ENCODE results near the gene KLRK1.
A peak's percentile ranks its signal among the peaks of the same experiment; 100 is the strongest.
"Not testable (repeated sequence)": the region's sequence is repeated elsewhere in the genome, so short reads cannot be mapped to it uniquely, and the experiment has no call there.

The KLRK1 gene

DNA sequence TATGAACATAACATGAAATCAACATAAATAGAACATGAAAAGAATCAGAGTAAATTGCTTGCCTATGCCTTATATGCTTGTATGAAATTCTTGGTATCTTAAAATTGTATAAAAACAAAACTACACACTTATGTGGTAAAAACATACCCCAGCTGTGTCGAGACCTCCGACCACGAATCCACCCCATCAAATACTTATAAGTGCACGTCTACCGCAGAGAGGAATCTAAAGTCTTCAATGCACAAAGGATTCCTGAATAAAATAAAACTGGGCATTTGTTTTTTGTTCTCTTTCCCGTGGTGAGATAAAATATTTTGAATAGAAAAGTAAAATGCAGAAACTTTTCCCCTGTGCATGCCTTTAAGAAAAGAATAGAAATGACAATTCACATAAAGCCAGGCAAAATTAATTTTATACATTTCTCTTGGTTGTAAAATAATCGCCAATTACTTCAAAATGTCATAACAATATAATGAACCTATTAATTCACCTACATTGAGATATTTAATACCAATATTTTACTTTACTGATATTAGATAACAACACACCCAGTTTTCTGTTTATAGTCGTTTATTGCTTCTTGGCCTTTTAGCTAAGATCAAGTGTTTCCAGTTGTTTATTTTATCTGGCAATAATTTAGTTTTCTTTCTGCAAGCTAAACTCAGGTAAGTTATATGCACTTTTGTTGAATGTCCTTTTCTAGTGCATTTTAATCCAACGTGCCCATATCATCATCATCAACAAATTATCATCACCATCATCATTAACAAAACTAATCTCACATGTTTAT lies 1.0 kb downstream of the KLRK1 start:
- no peak for DNase-seq (ENCODE audit: low read depth)

DNA sequence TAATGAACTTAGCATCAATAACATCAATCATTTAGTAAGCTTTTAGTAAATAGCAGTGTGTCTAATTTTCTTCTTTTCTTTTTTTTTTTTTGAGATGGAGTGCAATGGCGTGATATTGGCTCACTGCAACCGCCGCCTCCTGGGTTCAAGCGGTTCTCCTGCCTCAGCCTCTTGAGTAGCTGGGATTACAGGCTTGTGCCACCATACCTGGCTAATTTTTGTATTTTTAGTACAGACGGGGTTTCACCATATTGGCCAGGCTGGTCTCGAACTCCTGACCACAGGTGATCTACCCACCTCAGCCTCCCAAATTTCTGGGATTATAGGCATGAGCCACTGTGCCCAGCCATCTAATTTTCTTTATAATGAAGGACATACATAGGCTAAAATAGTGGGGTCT lies 2.3 kb downstream of the KLRK1 start:
- not testable (repeated sequence) for DNase-seq (ENCODE audit: low read depth)

DNA sequence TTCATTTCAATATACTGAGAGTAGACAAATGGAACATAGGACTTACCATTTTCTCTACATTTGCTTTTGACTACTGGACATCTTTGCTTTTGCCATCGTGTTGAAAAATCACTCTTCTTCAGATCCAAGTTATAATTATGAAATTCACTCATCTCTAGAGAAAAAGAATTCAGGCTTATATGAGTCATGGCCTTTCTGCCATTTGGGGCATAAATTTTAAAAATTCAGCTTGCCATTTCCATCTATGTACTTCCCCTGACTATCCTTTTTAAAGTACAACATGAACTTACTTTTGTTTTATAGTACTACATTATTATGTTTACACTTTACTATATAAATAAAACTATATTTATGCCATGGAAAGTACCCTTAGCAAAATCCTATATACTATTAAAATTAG lies 3.0 kb downstream of the KLRK1 start:
- no peak for DNase-seq (ENCODE audit: low read depth)

DNA sequence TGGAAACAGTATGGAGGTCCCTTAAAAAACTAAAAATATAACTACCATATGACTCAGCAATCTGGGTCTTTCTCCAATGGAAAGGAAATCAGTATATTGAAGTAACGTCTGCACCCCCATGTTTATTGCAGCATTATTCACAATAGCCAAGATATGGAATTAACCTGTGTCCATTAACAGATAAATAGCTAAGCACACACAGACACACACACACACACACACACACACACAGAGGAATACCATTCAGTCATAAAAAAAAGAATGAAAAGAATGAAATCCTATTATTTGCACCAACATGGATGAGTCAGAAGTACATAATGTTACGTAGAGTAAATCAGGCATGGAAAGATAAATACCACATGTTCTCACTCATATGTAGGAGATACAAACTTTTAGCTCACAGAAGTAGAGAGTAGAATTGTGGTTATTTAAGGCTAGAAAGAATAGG lies 4.7 kb downstream of the KLRK1 start:
- DNase-seq (ENCODE audit: low read depth), result peak; percentile 70

DNA sequence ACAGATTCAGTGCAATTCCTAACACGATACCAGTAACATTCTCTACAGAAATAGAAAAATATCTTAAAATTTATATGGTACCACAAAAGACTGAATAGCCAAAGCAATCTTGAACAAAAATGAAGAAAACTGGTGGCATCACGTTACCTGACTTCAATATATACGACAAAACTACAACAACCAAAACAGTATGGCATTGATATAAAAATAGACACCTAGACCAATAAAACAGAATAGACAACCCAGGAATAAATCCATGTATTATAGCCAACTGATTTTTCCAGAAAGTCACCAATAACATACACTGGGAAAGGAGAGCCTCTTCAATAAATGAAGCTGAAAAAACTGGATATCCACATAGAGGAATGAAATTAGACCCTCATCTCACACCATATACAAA lies 5.7 kb downstream of the KLRK1 start:
- DNase-seq (ENCODE audit: low read depth), result no peak

DNA sequence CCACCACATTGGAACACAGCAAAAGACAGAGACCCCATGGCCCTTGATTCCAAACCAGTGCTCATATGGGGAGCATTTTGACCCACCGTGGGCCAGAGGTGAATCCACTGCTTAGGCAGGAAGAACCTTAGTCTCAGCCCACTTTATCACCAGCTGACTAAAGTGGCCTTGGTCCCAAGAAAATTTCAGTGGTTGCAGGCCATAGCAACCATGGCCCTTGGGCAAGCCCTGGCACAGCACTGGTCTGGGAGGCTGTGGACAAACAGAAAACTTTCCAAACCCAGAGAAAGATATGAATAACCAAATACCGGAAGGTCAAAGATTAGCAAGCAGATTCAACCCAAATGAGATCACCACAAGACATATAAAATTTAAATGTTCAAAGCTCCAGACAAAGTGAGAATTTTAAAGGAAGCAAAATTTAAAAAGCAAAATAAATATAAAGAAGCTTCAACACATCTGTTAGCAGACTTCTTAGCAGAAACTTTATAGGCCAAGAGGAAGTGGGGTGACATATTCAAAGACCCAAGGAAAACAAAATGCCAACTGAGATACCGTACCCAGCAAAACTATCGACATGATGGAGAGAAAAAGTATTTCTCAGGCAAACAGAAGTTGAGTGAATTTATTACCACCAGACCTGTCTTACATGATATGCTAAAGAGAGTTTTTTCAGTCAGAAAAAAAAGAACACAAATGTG lies 7.8 kb downstream of the KLRK1 start:
- DNase-seq (ENCODE audit: low read depth), result no peak

DNA sequence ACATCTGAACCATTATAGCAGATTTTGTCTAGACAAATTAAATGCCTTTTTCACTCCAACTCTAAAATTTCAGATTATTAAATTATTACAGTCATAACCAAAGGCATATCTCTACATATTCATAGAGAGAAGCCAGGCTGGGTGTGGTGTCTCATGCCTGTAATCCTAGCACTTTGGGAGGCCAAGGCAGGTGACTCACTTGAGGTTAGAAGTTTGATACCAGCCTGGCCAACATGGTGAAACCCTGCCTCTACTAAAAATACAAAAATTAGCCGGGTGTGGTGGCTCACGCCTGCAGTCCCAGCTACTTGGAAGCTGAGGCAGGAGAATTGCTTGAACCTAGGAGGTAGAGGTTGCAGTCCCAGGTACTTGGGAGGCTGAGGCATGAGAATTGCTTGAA lies 11.1 kb downstream of the KLRK1 start:
- peak; percentile 32 for DNase-seq (ENCODE audit: low read depth)

DNA sequence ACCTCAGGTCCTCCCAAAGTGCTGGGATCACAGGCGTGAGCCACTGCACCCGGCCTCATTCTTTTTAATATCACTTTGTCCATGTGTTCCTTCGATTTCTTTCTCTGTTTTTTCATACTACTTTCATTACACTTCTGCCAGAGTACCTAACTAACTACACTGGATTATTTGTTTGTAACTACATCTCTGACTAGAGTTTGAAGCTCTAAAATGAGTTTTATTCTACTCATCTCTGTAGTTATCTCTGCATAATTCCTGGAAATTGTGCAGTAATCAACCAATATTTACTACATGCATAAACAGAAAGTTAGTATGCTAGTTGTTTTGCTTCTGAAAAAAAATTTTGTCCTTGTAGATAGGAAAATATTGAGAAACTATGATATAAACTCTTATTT lies 15.2 kb downstream of the KLRK1 start:
- DNase-seq (ENCODE audit: low read depth), result no peak

DNA sequence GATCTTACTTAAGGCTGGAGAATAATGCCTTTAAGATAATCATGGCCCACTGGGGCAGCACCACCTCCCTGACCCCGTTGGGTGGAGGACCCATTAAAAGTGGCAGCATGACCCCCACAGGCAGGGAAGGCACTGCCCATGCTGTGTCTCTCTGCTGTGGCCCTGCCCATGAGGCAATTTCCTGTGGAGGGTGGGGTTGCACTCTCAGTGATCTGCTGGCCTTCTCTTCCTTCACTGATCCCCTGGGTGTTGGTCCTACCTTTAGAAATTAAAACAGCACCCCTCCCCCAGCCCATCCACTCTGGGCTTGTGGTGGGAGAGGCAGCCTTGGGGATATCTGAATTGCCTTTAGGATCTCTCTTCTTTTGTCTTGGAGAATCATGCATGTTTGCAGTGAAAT lies 17.3 kb downstream of the KLRK1 start:
- no peak for DNase-seq (ENCODE audit: low read depth)

DNA sequence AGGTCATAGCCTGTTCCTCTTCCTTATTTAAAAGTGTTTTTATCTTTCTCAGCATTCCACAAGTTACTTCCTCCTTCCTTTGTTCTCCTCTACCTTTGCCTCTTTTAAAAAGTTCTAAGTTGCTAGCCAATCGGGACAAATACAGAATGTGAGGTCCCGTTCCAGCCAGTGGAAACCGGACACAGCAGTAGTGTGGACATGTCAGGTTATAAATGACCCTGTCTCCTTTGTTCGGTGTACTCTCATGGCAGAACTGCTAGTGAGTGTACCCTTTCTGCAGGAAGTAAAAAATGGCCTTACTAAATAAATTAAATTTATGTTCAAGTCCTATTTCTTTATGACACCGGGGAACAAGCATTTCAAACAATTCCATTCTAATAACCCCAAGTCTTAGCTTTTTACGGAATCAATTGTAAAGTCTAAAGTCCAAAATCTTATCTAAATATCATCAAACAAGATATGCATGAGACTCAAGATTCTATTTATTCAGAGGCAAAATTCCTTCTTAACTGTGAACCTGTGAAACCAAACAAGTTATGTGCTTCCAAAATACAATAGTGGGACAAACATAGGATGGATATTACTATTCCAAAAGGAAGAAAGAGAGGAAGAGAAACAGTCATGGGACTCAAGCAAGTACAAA lies 17.8 kb downstream of the KLRK1 start:
- not testable (repeated sequence) for DNase-seq (ENCODE audit: low read depth)

DNA sequence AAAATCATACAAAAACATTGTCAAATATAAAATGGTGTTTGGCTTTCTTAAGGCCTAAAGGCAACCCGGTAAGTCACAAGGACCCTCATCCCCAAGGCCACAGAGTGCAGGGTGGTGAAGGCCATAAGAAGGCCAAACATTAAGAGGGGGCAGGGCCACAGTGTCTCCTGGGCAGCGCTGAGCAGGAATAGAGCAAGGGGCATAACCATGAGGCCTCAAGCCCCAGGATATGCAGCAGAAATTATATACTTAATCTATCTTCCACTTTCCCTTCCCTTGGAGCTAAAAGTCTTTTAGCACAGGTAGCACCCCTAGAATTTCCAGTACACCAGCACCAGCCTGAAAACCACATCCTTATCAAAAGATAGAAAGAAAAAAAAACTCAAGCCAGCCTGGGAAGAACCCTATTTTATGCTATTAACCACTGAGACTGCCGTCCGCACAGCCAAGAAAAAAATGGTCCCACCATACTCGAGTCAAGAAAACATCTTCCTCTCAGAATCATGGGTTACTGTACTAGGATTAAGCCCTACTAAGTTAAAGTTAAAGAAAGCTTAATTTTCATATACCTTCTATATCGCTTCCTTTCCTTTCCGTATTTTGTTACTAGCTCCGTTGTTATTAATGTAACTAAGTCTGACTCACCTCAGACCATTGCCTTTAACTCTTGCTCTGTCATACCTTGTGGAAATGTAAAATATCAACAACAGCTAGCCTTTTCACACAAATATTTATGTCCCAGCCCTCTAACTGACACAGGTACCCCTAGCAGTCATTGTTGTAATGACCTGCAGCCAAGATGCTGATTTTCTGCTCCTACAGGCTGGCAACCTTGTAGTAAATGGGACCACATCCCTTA lies 20.1 kb downstream of the KLRK1 start:
- no peak for DNase-seq (ENCODE audit: low read depth)

DNA sequence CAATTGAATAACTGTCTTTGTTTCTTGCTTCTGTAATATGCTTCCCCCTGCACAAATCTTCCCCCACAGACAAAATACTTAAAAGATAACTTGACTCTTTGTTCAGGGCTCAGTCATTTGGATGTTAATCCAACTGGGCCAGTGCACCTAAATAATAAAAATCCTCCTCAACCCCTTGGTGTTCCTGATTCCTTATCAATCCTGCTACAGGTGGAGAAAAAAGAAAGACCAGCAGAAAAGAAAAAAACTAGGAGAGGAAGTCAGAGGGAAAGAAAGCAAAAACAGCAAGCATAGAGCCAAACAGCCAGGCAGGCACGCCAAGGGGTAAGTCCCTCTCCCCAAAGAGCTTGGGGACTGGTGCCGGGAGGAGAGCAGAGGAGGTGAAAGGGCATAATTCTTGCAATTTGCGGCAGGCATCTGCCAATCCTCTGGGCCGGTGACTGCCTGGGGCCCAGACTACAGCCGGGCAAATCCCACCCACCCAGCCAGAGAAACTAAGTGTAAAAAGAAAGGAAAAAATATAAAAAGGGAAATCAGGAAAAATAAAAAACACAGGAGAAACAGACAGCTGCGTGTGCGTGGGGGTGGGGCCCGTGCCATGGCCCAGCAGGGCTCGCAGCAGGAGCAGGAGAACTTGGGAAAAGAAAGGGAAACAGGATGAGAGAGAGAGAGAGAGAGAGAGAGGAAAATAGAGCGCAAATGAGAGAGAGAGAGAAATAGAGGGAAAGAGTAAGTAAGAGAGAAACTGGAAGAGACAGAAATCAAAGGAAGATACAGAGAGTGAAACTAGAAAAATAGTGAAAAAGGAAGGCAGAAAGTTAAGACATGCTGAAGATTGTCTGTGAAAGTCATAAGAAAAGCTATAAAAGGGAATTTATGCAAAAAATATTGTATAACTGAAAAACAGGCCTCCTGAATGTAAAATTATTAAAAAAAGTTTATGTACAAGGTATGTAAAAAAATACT lies 21.4 kb downstream of the KLRK1 start:
- DNase-seq (ENCODE audit: low read depth), result no peak

DNA sequence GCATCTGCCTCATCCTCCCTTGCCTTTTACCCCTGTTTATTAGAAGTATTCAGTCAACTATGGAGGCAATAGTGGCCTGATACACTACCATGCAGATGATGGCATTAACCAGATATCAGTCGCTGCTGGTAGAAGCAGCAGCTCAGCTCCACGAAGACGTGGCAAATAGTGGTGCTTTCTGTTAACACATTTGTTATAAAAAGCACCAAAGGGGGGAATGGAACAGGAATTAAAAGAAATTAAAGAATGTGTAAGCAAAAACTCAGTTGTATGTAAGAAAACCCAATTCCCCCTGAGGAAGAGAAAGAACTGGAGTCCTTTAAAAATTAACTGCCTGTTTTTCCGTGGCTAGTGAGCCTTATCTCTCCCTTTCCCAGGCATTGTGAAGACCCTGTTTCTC lies 22.1 kb downstream of the KLRK1 start:
- DNase-seq (ENCODE audit: low read depth), result not testable (repeated sequence)

DNA sequence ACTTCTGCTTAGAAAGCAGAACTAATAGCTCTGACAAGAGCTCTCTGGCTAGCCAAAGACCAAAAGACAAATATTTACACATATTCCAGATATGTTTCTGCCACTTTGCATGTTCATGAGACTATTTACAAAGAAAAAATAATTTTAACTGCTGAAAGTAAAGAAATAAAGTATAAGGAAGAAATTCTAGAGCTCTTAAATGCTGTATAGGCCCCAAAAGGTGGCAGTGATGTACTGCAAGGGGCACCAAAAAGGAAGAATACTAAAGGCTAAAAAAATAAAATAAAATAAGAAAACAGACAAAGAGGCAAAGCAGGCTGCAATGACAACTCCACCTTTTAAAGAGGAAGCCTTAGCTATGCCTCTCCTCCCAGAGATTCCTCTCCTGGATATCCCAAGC lies 23.0 kb downstream of the KLRK1 start:
- peak; percentile 67 for DNase-seq (ENCODE audit: low read depth)

DNA sequence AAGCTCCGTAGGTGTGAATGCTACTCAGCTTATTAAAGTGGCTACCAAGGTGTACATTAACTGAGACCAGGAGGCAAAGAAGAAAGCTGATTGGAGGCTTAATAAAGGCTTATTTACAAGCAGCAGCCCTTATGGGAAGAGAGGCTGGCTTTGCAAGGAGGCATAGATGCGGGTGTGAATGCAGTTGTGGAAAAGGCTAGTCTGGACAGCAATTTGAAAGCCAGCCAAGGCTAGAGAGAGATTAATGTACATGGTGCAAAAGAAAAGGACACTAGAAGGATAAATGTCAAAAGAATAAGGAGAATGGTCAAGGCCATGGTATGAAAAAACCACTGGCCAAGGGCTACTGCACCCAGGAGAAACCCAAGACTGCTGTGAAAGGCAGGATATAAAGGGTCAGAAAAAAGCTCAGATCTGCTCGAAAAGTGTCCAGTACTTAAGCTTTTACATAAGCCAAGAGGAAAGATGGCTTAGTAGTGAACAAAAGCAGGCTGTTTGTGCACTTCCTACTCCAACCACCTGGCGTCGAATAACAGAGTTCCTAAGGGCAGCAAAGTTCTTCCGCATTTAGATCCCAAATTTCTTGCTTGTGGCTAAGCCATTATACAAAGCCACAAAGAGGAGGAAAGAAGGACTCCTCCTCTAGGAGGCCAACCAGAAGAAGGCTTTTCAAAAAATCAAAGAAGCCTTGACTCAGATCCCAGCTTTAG lies 24.0 kb downstream of the KLRK1 start:
- DNase-seq (ENCODE audit: low read depth), result peak; percentile 36

DNA sequence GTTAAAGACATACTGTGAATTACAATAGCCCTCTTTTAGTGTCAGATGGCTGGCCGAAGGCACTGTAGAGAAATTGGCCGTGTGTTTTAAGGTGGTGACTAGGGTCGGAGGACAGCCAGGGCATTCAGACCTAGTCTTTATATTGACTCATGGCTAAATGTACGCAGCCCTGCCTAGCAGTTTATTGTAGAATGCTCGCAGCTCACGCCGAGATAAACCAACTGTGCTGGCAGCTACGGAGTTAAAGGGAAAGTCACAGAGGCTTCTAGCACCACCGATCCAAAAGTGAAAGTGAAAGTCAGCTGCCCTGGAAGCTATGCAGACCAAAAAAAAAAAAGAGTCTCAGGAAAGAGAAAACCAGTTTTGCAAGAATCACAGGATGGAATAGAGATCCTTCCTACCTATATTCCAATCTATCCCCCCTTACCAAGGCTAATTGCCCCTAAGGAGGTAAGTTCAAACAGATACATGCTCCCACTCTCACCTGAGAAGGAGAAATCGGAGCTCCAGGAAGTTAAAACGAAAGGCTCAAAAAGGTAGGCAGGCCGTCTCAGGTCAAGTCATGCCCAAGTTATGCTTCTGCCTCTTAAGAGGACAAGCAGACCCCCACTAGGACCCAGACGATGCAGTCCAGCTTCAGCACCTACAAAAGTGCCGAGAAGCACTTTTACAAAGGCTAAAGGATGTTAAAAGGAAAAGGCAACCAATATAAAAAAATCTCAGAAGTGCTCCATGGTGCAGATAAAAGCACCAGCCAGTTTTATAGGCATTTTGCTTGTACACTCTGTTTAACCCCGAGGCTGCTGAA lies 24.8 kb downstream of the KLRK1 start:
- DNase-seq (ENCODE audit: low read depth), result peak; percentile 88

DNA sequence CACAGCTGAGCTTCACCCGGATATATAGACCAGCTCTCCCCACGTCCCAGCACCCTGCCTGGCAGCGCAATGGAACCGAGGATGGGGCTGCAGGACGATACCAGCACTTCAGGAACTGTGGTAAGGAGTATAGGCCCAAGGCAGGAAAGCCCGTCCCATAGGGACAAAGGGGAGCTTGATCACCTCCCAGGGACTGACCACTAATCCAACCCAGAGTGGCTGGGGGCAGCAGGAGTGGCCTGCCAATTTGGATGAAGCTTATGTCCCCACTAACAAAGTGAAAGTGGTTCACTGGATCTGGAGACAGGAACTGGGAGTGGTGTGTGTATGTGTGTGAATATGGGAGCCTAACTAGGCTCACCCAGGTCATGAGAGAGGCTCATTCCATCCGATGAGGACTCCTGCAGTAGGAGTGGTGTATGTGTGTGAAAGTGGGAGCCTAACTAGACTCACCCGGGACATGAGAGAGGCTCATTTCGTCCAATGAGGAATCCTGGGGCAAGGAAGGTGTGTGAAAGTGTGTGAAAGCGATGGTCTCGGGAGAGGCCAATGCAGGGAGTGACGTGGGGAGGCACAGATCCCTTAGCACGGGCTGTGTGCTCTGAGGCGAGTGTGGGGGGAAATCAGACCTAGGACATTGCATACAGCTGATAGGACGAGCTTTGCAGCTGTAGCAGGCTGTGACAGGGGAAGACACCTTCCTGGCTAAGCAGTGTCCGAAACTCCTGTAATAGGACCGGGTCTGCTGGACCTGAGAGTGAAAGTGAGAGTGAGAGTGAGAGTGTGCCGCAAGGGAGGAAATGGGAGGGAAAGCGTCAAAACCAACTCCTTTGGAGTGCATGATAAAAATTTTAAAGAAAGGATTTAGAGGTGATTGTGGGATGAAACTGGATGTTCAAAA lies 25.7 kb downstream of the KLRK1 start:
- DNase-seq (ENCODE audit: low read depth), result peak; percentile 54

DNA sequence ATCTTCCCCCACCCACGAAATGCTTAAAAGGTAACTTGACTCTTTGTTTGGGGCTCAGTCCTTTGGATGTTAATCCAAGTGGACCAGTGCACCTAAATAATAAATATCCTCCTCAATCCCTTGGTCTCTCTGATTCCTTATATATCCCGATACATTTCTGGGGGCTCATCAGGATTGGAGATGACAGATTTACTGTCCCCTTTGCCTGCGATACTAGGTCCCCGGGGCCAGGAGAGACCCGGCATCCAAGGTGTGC lies 26.3 kb downstream of the KLRK1 start:
- no peak for DNase-seq (ENCODE audit: low read depth)

Data from ELR (cell line).